D721Med (cell line): ENCODE measurements around the gene ZDHHC14.

Experiments used
- DNase-seq: peaks from one replicate; pipeline ENCODE4 v3.0.0; 2011; ENCODE audit warnings: low spot score; ENCODE audit not compliant: insufficient read length
- FAIRE-seq: peaks from 2 replicates; lab custom pipeline; 2011; peaks lifted over from hg19 to GRCh38; lab: Jason Lieb, UNC
- CTCF ChIP-seq: IDR thresholded peaks from 2 replicates; pipeline ENCODE4 v1.5.1; 2012; ENCODE audit warnings: mild to moderate bottlenecking, control low read depth; ENCODE audit not compliant: insufficient read depth; ENCODE audit errors: missing control alignments

The ZDHHC14 gene

GRCh38 chr6:157535340-157536222, 154.6 kb downstream of the ZDHHC14 start:
- FAIRE-seq (no peak), DNase-seq (no peak)
- TF ChIP-seq CTCF = no peak

DNA sequence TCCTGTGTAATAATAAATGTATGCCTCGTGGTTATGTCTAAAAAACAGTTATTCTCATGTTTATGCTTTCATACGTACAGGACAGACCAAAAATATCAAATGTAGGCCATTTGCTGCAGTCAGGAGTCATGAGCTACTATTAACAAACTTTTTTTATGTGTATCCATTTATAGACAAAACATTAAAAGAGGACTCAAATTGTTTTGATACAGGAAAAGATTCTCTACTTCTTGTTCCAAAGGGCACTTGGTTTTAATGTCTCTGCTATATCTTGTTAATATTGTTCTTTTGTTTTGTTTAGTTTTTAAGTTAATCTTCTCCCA, 155.2 kb downstream of the ZDHHC14 start:
- DNase-seq (no peak), FAIRE-seq (no peak)
- TF ChIP-seq CTCF = no peak

DNA sequence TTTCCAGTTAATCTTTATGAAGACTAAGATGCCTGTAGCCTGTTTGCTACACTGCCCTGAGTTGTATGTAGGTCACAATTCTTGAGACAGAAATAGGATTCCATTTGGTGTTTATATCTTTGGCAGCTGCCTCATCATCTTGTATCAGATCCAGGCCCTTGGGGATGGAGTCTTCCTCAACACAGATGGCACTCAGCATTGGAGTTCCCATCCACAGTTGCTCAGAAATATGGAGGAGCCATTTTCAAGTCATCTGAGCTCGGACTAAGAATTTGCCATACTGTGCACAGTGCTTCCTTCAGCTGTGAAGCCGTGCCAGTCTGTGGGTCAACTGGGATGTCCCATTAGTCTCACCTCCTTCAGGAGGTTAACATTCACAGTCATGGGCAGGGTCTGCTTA, 156.6 kb downstream of the ZDHHC14 start:
- FAIRE-seq (no peak), DNase-seq (no peak)
- TF ChIP-seq CTCF = no peak

DNA sequence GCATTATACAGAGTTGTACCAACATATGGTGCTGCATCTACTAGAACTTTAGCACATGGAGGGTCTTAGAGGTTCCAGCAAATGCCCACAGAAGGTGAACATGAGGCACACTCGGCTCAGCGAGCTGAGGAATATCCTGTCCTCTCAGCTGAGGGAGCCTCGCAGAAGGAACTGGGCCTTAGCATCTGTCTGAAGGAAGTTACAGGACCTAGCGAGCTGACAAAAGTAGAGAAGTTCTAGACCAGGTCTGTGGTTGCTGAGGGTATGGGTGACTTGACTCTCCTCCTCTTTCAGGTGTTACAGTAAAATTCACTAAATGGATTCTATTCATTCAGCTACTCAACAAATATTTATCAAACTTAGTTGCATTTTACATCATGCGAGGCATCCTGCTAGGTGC, 157.2 kb downstream of the ZDHHC14 start:
- FAIRE-seq = no peak
- no peak for DNase-seq
- no peak for TF ChIP-seq CTCF

GRCh38 chr6:157538698-157539097, 157.7 kb downstream of the ZDHHC14 start:
- no peak for TF ChIP-seq CTCF
- no peak for FAIRE-seq
- DNase-seq = no peak

GRCh38 chr6:157539421-157539822, 158.4 kb downstream of the ZDHHC14 start:
- FAIRE-seq = no peak
- no peak for DNase-seq
- TF ChIP-seq CTCF = no peak
